Measurements from ENCODE around the gene SCP2D1.

GRCh38 chr20:18856873-18857272, 43.3 kb downstream of the SCP2D1 start:
- TF ChIP-seq EZH2 (IDR thresholded peaks at IDR 0.05; ENCODE audit: borderline replicate concordance, insufficient read depth, low read depth, low read length, poor library complexity, severe bottlenecking) (no peak), CTCF (IDR thresholded peaks at IDR 0.05) (no peak)

All from B cell (primary cell).